GM13977 (cell line): Measurements from ENCODE around the gene SWT1.
A peak's percentile ranks its signal among the peaks of the same experiment; 100 is the strongest.
"Not testable (repeated sequence)": the region's sequence is repeated elsewhere in the genome, so short reads cannot be mapped to it uniquely, and the experiment has no call there.

Source experiments
- DNase-seq: peaks from one replicate; pipeline ENCODE4 v3.0.0; 2012; ENCODE audit warnings: low spot score
- in situ Hi-C: fragments of 300-500 bp; cut with MboI; formaldehyde crosslinking; loops from one replicate; pipeline ENCODE4 v1.12.0; 2022; ENCODE audit warnings: low sequenced_read_pairs, low pct_unique_long_range_greater_than_20kb, mixed read lengths, inconsistent platforms; ENCODE audit not compliant: unreplicated experiment
- TF ChIP-seq, protein P1 (sequence below): IDR thresholded peaks from 2 replicates; pipeline ENCODE4 v1.5.1; 2012; ENCODE audit warnings: mild to moderate bottlenecking, control low read depth; ENCODE audit not compliant: insufficient read depth; ENCODE audit errors: extremely low read depth, missing control alignments

Gene SWT1

DNA sequence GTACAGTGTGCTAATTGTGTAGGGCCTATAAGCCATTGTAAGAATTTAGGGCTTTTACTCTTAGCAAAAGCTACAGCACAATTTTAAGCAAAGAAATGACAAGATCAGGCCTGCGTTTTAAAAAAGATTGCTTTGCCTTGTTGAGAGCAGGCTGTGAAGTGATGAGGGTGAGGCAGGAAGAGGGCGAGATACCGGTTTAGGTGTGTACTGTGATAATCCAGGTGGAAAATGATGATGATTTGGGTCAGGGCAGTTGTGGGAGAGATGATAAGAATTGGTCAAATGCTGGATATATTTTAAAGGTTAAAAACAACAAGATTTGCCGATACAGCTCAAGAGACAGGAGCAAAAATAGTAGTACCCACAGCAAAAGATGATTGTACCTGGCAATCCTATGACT, 72.0 kb downstream of the SWT1 start:
- in situ Hi-C loops: no loop called here

DNA sequence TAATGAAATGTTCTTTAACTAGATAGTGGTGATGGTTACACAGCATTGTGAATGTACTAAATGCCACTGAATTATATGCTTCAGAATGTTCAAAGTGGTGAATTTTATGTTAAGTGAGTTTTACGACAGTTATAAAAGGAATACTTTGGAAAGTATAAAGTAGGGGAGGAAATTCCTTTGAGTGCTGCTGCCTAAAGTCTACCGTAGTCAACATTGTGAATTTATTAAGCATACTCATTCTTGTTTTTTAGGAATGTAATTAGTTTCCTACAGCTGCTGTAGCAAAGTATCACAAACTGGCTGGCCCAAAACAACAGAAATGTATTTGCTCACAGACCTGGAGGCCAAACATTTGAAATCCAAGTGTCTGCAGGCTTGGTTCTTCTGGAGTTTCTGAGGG, 73.0 kb downstream of the SWT1 start:
- TF ChIP-seq, protein P1, sequence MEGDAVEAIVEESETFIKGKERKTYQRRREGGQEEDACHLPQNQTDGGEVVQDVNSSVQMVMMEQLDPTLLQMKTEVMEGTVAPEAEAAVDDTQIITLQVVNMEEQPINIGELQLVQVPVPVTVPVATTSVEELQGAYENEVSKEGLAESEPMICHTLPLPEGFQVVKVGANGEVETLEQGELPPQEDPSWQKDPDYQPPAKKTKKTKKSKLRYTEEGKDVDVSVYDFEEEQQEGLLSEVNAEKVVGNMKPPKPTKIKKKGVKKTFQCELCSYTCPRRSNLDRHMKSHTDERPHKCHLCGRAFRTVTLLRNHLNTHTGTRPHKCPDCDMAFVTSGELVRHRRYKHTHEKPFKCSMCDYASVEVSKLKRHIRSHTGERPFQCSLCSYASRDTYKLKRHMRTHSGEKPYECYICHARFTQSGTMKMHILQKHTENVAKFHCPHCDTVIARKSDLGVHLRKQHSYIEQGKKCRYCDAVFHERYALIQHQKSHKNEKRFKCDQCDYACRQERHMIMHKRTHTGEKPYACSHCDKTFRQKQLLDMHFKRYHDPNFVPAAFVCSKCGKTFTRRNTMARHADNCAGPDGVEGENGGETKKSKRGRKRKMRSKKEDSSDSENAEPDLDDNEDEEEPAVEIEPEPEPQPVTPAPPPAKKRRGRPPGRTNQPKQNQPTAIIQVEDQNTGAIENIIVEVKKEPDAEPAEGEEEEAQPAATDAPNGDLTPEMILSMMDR: no peak
- no peak for DNase-seq
- in situ Hi-C loops: no loop called here

More for the DNA sequence above, 72.0 kb downstream of the SWT1 start:
- TF ChIP-seq, protein P1: no peak
- DNase-seq: no peak

DNA sequence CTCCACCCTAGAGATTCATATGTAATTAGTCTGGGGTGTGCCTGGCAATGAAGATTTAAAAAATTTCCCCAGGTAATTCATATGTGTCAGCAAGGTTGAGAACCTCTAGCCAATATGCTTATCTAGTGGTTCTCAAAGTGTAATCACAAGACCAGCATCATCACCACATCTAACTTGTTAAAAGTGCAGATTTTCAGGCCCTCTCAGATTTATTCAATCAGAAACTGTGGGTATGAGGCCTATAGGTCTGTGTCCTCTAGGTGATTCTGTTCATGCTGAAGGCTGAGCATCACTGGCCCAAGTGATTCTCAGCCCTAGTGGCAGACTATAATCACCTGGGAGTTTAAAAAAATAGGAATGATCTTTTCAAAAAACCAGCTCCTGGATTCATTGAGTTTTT, 75.9 kb downstream of the SWT1 start:
- TF ChIP-seq, protein P1: no peak
- in situ Hi-C loops: no loop called here
- no peak for DNase-seq

DNA sequence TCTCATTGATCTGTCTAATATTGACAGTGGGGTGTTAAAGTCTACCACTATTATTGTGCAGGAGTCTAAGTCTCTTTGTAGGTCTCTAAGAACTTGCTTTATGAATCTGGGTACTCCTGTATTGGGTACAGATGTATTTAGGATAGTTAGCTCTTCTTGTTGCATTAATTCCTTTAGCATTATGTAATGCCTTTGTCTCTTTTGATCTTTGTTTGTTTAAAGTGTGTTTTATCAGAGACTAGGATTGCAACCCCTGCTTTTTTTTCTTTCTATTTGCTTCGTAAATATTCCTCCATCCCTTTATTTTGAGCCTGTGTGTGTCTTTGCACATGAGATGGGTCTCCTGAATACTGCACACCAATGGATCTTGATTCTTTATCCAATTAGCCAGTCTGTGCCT, 77.2 kb downstream of the SWT1 start:
- DNase-seq, in situ Hi-C loops: not testable (repeated sequence)

DNA sequence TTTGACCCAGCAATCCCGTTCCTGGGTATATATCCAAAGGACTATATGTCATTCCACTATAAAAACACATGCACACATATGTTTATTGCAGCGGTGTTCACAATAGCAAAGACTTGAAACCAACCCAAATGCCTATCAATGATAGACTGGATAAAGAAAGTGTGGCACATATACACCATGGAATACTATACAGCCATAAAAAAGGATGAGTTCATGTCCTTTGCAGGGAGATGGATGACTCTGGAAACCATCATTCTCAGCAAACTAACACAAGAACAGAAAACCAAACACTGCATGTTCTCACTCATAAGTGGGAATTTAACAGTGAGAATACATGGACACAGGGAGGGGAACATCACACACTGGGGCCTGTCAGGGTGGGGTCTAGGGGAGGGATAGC, 80.2 kb downstream of the SWT1 start:
- DNase-seq, in situ Hi-C loops: not testable (repeated sequence)

DNA sequence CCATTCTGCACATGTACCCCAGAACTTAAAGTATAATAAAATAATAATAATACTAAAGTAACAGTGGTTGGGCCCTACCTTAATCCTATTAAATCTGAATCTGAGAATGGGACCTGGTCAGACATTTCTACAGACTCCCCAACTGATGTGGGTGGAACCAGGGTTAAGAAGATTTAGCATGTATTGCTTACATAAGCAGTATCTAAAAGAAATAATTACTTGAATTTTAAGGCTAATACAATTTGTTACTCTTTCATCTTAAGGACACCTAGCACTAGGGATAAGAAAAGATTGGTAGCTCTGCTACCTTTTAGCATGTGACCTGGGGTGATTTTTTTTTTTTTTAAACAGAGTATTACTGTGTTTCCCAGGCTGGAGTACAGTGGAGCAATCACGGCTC, 80.7 kb downstream of the SWT1 start:
- no peak for DNase-seq
- TF ChIP-seq, protein P1: no peak
- in situ Hi-C loops: no loop called here

DNA sequence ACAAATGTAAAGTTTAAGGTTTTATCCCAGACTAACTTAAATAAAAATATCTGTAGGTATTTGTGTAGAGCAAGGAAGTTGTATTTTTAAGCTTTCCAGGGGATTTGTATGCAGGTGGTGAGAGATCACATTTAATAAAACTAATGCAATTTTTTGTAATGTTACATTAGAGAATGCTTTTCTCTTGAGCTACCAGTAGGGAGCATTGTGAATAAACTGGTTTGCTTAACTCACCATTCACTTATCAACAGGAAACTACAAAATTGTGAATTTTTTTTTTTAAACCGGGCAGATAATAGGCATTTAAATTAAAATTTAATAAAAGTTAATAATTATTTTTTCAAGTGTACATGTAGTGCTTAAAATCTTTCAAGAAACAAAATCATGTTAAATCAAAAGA, 81.5 kb downstream of the SWT1 start:
- in situ Hi-C loops: no loop called here
- no peak for DNase-seq
- TF ChIP-seq, protein P1: peak; percentile 35

DNA sequence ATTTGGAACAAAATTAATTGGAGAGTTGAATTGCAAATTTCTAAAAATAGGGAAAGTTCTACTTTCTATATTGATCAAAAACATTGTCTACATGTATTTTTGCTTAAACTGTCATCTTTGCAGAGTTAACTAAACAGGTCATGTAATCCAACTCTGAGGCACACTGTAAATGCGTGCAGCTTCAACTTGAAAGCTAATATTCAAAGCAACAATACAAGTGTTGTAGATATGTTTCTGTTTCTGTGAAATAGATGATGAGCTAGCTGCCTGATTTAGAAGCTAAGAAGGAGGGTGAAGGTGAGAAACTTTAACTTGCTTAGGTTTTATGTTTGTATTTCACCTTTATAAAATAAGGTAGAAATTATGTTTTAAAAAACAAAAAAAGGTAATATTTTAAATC, 82.9 kb downstream of the SWT1 start:
- TF ChIP-seq, protein P1: no peak
- in situ Hi-C loops: no loop called here
- DNase-seq: no peak
